HG03064 (cell line): ENCODE measurements around the gene VWA8.
"Not testable (repeated sequence)": the region's sequence is repeated elsewhere in the genome, so short reads cannot be mapped to it uniquely, and the experiment has no call there.

ENCODE experiments used
- ATAC-seq: cut with Tn5 transposase; IDR thresholded peaks from one replicate; pipeline ENCODE4 v1.9.1; 2021; ENCODE audit warnings: low read depth; ENCODE audit not compliant: unreplicated experiment

The VWA8 gene

GRCh38 chr13:41542799-41543198, 418.1 kb downstream of the VWA8 start:
- not testable (repeated sequence) for ATAC-seq

- no peak for ATAC-seq
These were observed 418.6 kb downstream of the VWA8 start for GRCh38 chr13:41542281-41542680.

GRCh38 chr13:41541142-41541938, 419.6 kb downstream of the VWA8 start:
- no peak for ATAC-seq

- ATAC-seq = not testable (repeated sequence)
These were observed 420.7 kb downstream of the VWA8 start for GRCh38 chr13:41540240-41540639.

- no peak for ATAC-seq
These were observed 427.4 kb downstream of the VWA8 start for GRCh38 chr13:41533266-41534052.

- no peak for ATAC-seq
These were observed 432.9 kb downstream of the VWA8 start for GRCh38 chr13:41528021-41528420.

GRCh38 chr13:41520660-41521630, 440.0 kb downstream of the VWA8 start:
- no peak for ATAC-seq

- no peak for ATAC-seq
These were observed 440.8 kb downstream of the VWA8 start for GRCh38 chr13:41520016-41520659.
